Astrocyte (in vitro differentiated cells and primary cell): ENCODE results near the gene FSIP1.

Experiments
- EZH2 ChIP-seq: IDR thresholded peaks from 2 replicates; pipeline ENCODE4 v1.6.1; 2012; ENCODE audit warnings: mild to moderate bottlenecking, low read length, inconsistent platforms; ENCODE audit not compliant: insufficient read depth
- TF ChIP-seq, protein P1 (sequence below): IDR thresholded peaks from 2 replicates; pipeline ENCODE4 v1.5.1; 2011; ENCODE audit warnings: low read depth, mild to moderate bottlenecking, inconsistent platforms, low read length, moderate library complexity; ENCODE audit not compliant: insufficient read depth

DNA sequence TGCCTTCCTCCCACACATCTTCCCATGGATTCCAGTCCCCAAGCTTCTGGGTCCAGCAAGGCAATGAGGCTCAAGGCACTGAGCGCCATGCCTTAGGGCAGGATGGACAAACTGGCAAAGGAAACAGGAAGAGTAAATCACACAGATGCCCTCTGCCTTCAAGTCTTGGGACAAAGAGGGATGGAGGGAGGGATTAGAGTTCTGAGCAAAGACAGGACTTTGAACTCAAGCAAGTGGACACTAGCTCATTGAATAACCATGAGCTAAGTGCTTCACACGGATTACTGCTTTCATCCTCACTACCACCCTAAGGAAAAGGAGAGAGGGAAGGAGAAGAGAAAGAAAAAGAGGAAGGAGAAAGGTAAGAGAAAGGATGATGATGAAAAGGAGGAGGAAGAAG is 209.4 kb downstream of the FSIP1 start:
- TF ChIP-seq EZH2 = no peak
- TF ChIP-seq, protein P1, sequence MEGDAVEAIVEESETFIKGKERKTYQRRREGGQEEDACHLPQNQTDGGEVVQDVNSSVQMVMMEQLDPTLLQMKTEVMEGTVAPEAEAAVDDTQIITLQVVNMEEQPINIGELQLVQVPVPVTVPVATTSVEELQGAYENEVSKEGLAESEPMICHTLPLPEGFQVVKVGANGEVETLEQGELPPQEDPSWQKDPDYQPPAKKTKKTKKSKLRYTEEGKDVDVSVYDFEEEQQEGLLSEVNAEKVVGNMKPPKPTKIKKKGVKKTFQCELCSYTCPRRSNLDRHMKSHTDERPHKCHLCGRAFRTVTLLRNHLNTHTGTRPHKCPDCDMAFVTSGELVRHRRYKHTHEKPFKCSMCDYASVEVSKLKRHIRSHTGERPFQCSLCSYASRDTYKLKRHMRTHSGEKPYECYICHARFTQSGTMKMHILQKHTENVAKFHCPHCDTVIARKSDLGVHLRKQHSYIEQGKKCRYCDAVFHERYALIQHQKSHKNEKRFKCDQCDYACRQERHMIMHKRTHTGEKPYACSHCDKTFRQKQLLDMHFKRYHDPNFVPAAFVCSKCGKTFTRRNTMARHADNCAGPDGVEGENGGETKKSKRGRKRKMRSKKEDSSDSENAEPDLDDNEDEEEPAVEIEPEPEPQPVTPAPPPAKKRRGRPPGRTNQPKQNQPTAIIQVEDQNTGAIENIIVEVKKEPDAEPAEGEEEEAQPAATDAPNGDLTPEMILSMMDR = no peak
